Colon (tissue), 2 donors: ENCODE results near the gene C9orf85.
"Not testable (repeated sequence)": the region's sequence is repeated elsewhere in the genome, so short reads cannot be mapped to it uniquely, and the experiment has no call there.

Experiments used
- FAIRE-seq: peaks from 2 replicates; lab custom pipeline; 2012; peaks lifted over from hg19 to GRCh38; lab: Jason Lieb, UNC
- donor health status: control.
- donor health status: control.

Gene C9orf85

DNA sequence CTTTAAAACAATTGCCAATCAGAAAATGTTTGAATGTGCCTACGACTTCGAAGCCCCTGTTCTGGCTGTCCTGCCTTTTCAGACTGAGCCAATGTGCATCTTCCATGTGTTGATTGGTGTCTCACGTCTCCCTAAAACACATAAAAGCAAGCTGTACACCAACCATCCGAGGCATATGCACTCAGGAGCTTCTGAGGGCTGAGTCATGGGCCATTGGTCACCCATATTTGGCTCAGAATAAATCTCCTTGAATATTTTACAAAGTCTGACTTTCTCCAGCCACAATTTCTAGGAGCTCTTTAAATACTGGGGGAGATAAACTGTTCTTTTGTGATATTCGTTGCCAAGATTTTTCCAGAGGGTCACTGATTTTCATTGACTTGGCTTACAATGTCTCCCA, 95.1 kb downstream of the C9orf85 start:
- FAIRE-seq: no peak

DNA sequence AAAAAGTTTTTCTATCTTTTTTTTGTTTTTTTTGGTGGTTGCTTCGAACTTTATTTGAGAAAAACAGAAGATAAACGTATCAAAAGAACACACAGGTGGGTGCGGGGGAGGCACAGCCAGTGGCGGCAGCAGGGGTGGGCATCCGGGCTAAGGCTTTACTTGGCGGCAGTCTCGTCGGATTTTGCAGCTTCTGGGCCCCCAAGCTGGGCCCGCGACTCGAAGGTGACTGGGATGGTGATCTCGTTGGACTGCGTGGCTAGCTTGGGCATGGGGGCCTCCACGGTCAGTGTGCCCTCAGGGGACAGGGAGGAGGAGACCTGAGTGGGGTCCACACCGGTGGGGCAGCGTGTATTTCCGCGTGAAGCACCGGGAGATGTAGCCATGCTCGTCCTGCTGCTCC, 96.3 kb downstream of the C9orf85 start:
- FAIRE-seq: not testable (repeated sequence)

DNA sequence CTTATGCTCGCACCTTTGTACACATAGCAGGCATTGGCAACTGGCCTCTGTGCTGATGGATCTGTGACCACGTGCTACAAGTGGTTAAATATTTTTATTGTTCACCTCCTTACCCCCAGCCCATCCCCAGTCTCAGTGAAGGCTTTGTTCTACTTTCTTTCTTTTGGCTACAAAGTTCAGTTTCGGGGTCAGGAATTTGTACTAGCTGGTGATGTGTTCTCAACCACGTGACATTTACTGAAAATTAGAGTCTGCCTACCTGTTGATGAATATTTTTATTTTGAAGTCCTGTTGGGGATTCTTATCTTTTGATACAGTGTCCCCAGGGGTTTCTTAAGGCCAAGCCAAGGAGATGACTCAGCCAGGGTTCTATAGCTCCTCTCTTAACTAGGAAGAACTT, 101.2 kb downstream of the C9orf85 start:
- no peak for FAIRE-seq

DNA sequence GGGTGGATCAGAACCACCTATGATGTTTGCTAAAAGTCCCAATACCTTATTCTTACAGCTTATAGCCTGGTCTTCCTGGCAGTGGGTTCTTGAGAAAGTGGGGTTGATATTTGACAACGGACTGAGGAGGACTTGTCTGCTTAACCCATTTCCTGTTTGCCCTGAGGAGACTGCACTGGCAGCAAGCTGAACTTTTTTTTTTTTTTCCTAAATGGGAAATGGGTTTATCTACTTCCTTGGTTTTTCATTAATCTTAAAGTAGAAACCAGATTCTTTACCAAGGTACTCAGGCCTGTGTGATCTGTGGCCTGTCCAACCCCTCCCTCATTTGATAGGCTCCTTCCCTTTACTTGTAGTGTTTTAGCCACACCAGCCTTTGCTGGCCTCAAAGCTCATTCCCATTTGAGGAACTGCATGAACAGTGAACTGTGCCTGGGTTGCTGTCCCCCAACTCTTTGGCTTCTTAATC, 101.9 kb downstream of the C9orf85 start:
- no peak for FAIRE-seq

DNA sequence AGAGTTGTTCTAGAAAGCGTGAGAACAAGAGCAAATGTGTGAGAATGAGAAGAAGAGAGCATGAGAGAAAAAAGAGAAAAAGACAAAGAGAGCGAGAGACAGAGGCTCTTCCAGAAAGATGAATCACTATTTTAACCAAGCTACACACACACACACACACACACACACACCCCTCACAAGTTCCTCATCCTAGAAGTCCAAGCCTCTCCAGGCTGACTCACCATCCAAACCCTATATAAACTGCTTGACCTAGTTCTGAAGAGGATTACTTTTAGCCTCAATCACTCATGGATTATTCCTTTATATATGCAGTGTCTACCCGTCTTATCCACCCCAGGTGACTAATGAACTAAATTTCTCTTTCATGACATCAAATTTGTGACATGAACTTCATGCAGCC, 111.4 kb downstream of the C9orf85 start:
- no peak for FAIRE-seq
